ENCODE data around the gene NTM. TPM values are rescaled to one million over a fixed set of nuclear protein-coding genes. Genes with fewer than 3 reads are reported as not detected.

Gene NTM
- polyA plus RNA-seq, 1 donor from 2014 or later: 39.4 TPM

DNA sequence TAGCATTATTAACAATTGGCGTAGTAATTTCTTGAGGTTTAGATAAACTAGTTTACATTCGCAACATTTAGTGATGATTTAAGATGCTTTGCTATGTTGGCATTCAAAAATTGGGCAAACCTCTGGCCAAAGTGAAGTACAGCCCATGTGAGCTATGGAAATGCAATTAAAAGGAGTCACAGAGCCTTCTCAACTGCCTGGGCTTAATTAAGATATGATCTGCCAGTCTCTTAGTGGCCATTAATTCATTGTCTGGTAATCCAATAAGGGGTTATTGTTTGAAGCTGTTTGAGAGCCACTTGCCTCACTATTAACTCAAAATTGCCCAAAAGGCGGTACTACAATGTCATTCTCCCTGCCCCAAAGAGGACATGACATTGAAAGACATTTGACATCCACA lies 608.9 kb downstream of the NTM start:
- H3K9me3 ChIP-seq (ENCODE audit: low read length): no peaks in the 10 kb centered on the region
- no peak overlapping the region for H3K4me3 ChIP-seq (ENCODE audit: low read length)
- H4K20me1 ChIP-seq (ENCODE audit: insufficient read depth): no peaks in the 10 kb centered on the region
- no peaks in the 10 kb centered on the region for H3K79me2 ChIP-seq (replicated peaks; ENCODE audit: insufficient read depth, low read length)
- no peaks in the 10 kb centered on the region for H3K27me3 ChIP-seq (ENCODE audit: insufficient read depth, low read depth, low read length)
- H3K4me2 ChIP-seq (ENCODE audit: low read length): no peak overlapping the region
- H3F3A ChIP-seq (ENCODE audit: insufficient read depth, low read length, poor library complexity, severe bottlenecking): no peaks in the 10 kb centered on the region
- H3K9me2 ChIP-seq (ENCODE audit: insufficient read depth, low read length): no peaks in the 10 kb centered on the region
- H3K36me3 ChIP-seq (ENCODE audit: insufficient read depth, low read length): no peaks in the 10 kb centered on the region
- no peak overlapping the region for H3K27ac ChIP-seq (ENCODE audit: low read length)
- H2AFZ ChIP-seq (ENCODE audit: low read depth, low read length): no peak overlapping the region
- TF ChIP-seq POLR2AphosphoS5 (IDR thresholded peaks at IDR 0.05) (no peak), EZH2 (IDR thresholded peaks at IDR 0.05; ENCODE audit: borderline replicate concordance, insufficient read depth, low read length, poor library complexity, severe bottlenecking) (no peak)
- no peak overlapping the region for H3K9ac ChIP-seq (ENCODE audit: low read length)

DNA sequence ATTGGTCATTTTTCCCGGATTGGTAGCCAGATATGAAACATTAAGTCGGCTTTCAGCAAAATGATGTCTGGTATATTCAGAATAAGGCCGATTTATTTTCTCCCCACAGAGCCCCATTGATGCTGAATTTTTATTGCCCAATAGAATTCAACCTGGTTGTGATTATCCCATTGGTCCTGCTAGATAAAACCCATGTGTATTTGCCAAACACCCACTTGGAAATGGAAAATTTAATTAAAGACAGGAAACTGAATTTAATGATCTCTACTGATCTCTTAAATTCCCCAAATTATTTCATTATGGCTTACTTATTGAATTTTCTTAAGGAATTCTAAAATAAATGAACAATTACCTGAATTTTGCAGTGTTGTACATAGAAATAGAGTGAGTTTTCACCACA lies 609.8 kb downstream of the NTM start:
- H3K9me2 ChIP-seq (ENCODE audit: insufficient read depth, low read length): no peaks in the 10 kb centered on the region
- H3K9me3 ChIP-seq (ENCODE audit: low read length): no peaks in the 10 kb centered on the region
- no peak overlapping the region for H3K4me2 ChIP-seq (ENCODE audit: low read length)
- no peaks in the 10 kb centered on the region for H3F3A ChIP-seq (ENCODE audit: insufficient read depth, low read length, poor library complexity, severe bottlenecking)
- no peaks in the 10 kb centered on the region for H3K27me3 ChIP-seq (ENCODE audit: insufficient read depth, low read depth, low read length)
- H2AFZ ChIP-seq (ENCODE audit: low read depth, low read length): no peak overlapping the region
- H3K4me3 ChIP-seq (ENCODE audit: low read length): no peak overlapping the region
- TF ChIP-seq TAF1 (IDR thresholded peaks at IDR 0.05; ENCODE audit: low read depth): no peak
- TF ChIP-seq, protein P1, sequence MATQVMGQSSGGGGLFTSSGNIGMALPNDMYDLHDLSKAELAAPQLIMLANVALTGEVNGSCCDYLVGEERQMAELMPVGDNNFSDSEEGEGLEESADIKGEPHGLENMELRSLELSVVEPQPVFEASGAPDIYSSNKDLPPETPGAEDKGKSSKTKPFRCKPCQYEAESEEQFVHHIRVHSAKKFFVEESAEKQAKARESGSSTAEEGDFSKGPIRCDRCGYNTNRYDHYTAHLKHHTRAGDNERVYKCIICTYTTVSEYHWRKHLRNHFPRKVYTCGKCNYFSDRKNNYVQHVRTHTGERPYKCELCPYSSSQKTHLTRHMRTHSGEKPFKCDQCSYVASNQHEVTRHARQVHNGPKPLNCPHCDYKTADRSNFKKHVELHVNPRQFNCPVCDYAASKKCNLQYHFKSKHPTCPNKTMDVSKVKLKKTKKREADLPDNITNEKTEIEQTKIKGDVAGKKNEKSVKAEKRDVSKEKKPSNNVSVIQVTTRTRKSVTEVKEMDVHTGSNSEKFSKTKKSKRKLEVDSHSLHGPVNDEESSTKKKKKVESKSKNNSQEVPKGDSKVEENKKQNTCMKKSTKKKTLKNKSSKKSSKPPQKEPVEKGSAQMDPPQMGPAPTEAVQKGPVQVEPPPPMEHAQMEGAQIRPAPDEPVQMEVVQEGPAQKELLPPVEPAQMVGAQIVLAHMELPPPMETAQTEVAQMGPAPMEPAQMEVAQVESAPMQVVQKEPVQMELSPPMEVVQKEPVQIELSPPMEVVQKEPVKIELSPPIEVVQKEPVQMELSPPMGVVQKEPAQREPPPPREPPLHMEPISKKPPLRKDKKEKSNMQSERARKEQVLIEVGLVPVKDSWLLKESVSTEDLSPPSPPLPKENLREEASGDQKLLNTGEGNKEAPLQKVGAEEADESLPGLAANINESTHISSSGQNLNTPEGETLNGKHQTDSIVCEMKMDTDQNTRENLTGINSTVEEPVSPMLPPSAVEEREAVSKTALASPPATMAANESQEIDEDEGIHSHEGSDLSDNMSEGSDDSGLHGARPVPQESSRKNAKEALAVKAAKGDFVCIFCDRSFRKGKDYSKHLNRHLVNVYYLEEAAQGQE (IDR thresholded peaks at IDR 0.05; ENCODE audit: borderline replicate concordance): no peak
- TF ChIP-seq EP300 (conservative IDR thresholded peaks at IDR 0.05; ENCODE audit: poor library complexity, severe bottlenecking): no peak
- no peak for TF ChIP-seq RAD21 (conservative IDR thresholded peaks at IDR 0.05)
- TF ChIP-seq SMC3 (conservative IDR thresholded peaks at IDR 0.05; ENCODE audit: poor library complexity): no peak
- TF ChIP-seq EZH2 (IDR thresholded peaks at IDR 0.05; ENCODE audit: borderline replicate concordance, insufficient read depth, low read length, poor library complexity, severe bottlenecking): no peak
- TF ChIP-seq MXI1 (conservative IDR thresholded peaks at IDR 0.05; ENCODE audit: poor library complexity, severe bottlenecking): no peak
- no peak for TF ChIP-seq POLR2AphosphoS5 (IDR thresholded peaks at IDR 0.05)
- TF ChIP-seq, protein P2, sequence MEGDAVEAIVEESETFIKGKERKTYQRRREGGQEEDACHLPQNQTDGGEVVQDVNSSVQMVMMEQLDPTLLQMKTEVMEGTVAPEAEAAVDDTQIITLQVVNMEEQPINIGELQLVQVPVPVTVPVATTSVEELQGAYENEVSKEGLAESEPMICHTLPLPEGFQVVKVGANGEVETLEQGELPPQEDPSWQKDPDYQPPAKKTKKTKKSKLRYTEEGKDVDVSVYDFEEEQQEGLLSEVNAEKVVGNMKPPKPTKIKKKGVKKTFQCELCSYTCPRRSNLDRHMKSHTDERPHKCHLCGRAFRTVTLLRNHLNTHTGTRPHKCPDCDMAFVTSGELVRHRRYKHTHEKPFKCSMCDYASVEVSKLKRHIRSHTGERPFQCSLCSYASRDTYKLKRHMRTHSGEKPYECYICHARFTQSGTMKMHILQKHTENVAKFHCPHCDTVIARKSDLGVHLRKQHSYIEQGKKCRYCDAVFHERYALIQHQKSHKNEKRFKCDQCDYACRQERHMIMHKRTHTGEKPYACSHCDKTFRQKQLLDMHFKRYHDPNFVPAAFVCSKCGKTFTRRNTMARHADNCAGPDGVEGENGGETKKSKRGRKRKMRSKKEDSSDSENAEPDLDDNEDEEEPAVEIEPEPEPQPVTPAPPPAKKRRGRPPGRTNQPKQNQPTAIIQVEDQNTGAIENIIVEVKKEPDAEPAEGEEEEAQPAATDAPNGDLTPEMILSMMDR (IDR thresholded peaks at IDR 0.05; ENCODE audit: poor library complexity, severe bottlenecking): no peak
- no peaks in the 10 kb centered on the region for H3K79me2 ChIP-seq (replicated peaks; ENCODE audit: insufficient read depth, low read length)
- no peaks in the 10 kb centered on the region for H3K36me3 ChIP-seq (ENCODE audit: insufficient read depth, low read length)
- H4K20me1 ChIP-seq (ENCODE audit: insufficient read depth): no peaks in the 10 kb centered on the region
- no peak overlapping the region for H3K27ac ChIP-seq (ENCODE audit: low read length)
- H3K9ac ChIP-seq (ENCODE audit: low read length): no peak overlapping the region

Data from neural cell (in vitro differentiated cells).